ENCODE results near the gene ANGEL2.

ANGEL2 gene

DNA sequence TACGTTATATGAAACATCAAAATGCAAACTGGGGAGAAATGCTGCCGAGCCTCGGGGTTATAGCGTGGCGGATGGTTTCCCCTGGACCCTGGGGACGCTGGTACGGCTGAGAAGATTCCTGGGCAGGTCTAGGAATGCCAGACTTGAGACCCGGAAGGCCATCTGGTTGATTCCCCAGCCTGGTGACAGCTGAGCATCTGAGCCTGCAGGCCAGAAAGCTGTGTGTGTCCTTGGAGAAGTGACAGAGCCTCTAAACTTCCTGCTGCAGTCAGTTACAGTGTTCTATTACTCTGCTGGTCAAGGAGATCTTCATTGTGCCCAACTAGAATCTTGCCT is 63.1 kb downstream of the ANGEL2 start:
- no peak for DNase-seq
- H2BK15ac ChIP-seq (ENCODE audit: low read depth, poor library complexity, severe bottlenecking): no peak overlapping the region
- H2BK5ac ChIP-seq (ENCODE audit: low read depth, low read length, poor library complexity, severe bottlenecking): no peak overlapping the region
- no peak overlapping the region for H2BK12ac ChIP-seq (ENCODE audit: low read length in 2 of 2)
- H3K79me1 ChIP-seq (replicated peaks; ENCODE audit: low read length, poor library complexity, severe bottlenecking): no peaks in the 10 kb centered on the region
- H2AK5ac ChIP-seq (ENCODE audit: low read length, severe bottlenecking): no peak overlapping the region
- H3K18ac ChIP-seq (ENCODE audit: low read depth in 1 of 2, low read length in 2 of 2): no peak overlapping the region
- H3K14ac ChIP-seq (ENCODE audit: low read length in 2 of 2): no peak overlapping the region
- H3K4me1 ChIP-seq (ENCODE audit: control insufficient read depth, insufficient read depth, low read depth, low read length): peaks cover 14% of the 10 kb centered on the region
- H4K91ac ChIP-seq (ENCODE audit: low read length): no peak overlapping the region
- no peak overlapping the region for H2BK120ac ChIP-seq (ENCODE audit: low read depth, low read length)
- no peak overlapping the region for H3K27ac ChIP-seq (ENCODE audit: low read length, poor library complexity, severe bottlenecking)
- no peaks in the 10 kb centered on the region for H3K36me3 ChIP-seq (ENCODE audit: control insufficient read depth in 1 of 2, insufficient read depth in 2 of 2, low read depth in 1 of 2, low read length in 2 of 2)
- no peak overlapping the region for H4K8ac ChIP-seq (ENCODE audit: low read length)
- no peak overlapping the region for H3K4ac ChIP-seq (ENCODE audit: low read depth in 1 of 2, low read length in 2 of 2)
- no peak overlapping the region for H3K4me2 ChIP-seq (ENCODE audit: low read length, poor library complexity, severe bottlenecking)
- H3K9me3 ChIP-seq (ENCODE audit: control insufficient read depth, low read length): peaks cover 5% of the 10 kb centered on the region
- 71% methylated on average over 8 of the region's 8 CpGs for WGBS
- no peak overlapping the region for H3K23ac ChIP-seq (ENCODE audit: low read length in 2 of 2)
- peak overlapping the region in 1 of 2 experiments; percentile 13 for H3K4me3 ChIP-seq (ENCODE audit: insufficient read depth in 1 of 2, low read depth in 1 of 2, low read length in 2 of 2)
- peaks cover 0 to 80% of the 10 kb centered on the region in 2 experiments for H3K27me3 ChIP-seq (ENCODE audit: control insufficient read depth in 1 of 2, insufficient read depth in 1 of 2, low read length in 2 of 2)
- H3K9ac ChIP-seq (ENCODE audit: low read length): no peak overlapping the region
- H2AFZ ChIP-seq (ENCODE audit: low read depth, low read length): no peak overlapping the region

DNA sequence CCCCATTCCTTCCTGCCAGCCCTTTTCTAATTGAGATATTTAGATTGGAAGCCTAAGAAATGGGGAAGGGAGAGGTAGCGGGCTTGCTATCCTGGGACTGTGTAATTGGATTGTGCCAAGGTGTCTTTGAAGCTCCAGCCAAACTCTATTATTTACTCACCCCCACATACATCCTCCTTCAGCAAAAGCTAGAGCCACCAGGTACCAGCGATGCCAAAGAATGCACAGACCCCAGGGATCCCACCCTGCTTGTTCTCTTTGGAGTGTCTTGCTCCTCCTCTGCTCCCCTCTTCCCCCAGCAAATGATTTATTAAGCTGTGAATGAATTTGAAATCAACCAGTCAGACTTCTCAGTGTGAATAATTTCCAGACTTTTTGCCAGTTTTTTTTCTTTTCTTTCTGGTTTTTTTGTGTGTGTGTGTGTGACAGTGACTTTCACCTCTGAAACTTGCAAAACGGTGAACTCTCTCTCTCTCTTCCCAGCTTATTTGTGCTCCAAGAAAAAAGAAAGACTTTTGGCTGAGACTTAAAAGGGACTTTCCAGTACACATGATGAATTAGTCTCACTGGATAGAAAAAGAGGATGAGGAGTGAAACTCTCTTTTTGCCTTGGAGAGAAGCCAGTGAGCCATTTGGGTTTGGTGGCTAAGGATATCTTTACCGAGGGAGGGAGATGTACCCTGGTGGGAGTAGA is 63.6 kb downstream of the ANGEL2 start:
- Histone ChIP-seq H2BK5ac (ENCODE audit: low read depth, low read length, poor library complexity, severe bottlenecking) (no peak overlapping the region), H3K9me3 (ENCODE audit: control insufficient read depth, low read length) (peaks cover 5% of the 10 kb centered on the region), H3K18ac (ENCODE audit: low read depth in 1 of 2, low read length in 2 of 2) (no peak overlapping the region), H2BK15ac (ENCODE audit: low read depth, poor library complexity, severe bottlenecking) (no peak overlapping the region), H3K4ac (ENCODE audit: low read depth in 1 of 2, low read length in 2 of 2) (no peak overlapping the region), H2BK12ac (ENCODE audit: low read length in 2 of 2) (no peak overlapping the region), H3K4me1 (ENCODE audit: control insufficient read depth, insufficient read depth, low read depth, low read length) (peaks cover 13% of the 10 kb centered on the region), H3K79me1 (replicated peaks; ENCODE audit: low read length, poor library complexity, severe bottlenecking) (no peaks in the 10 kb centered on the region), H3K14ac (ENCODE audit: low read length in 2 of 2) (no peak overlapping the region), H4K8ac (ENCODE audit: low read length) (no peak overlapping the region), H3K23ac (ENCODE audit: low read length in 2 of 2) (no peak overlapping the region), H3K4me3 (ENCODE audit: insufficient read depth in 1 of 2, low read depth in 1 of 2, low read length in 2 of 2) (peak overlapping the region in 1 of 2 experiments; percentile 51), H3K9ac (ENCODE audit: low read length) (no peak overlapping the region), H3K36me3 (ENCODE audit: control insufficient read depth in 1 of 2, insufficient read depth in 2 of 2, low read depth in 1 of 2, low read length in 2 of 2) (no peaks in the 10 kb centered on the region), H2AFZ (ENCODE audit: low read depth, low read length) (no peak overlapping the region), H3K4me2 (ENCODE audit: low read length, poor library complexity, severe bottlenecking) (peak overlapping the region; percentile 97), H3K27ac (ENCODE audit: low read length, poor library complexity, severe bottlenecking) (no peak overlapping the region), H4K91ac (ENCODE audit: low read length) (no peak overlapping the region), H2BK120ac (ENCODE audit: low read depth, low read length) (no peak overlapping the region), H3K27me3 (ENCODE audit: control insufficient read depth in 1 of 2, insufficient read depth in 1 of 2, low read length in 2 of 2) (peaks cover 0 to 76% of the 10 kb centered on the region in 2 experiments), H2AK5ac (ENCODE audit: low read length, severe bottlenecking) (no peak overlapping the region)
- no peak for DNase-seq
- WGBS: 44% methylated on average over 2 of the region's 4 CpGs

DNA sequence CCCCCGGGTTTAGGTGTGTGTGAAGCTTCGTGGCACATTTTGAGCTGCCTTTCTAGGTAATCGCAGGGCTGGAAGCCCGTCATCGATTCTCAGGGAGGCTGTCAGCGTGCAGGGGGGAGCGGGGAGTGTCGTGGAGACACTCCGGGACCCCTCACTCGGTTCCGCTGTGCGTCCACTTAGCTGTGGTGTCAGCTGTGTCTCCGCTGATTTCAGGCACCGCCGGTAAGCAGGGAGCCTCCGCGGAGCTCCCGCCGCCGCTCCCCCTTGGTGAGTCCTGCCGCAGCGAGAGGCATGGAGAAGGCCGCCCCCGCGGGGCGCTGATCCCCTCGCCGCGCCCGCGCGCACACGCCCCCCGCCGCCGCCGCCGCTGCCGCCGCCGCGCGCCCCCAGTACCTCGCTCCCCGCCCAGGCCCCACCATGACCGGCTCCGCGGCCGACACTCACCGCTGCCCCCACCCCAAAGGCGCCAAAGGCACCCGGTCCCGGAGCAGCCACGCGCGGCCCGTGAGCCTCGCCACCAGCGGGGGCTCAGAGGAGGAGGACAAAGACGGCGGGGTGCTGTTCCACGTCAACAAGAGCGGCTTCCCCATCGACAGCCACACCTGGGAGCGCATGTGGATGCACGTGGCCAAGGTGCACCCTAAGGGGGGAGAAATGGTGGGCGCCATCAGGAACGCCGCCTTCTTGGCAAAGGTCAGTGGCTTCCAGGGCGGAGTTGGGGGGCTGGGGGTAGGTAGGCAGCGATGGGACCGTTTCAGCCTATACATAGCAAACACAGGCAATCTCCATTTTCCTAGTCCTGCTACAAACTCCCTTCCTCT is 64.3 kb downstream of the ANGEL2 start:
- no peaks in the 10 kb centered on the region for H3K36me3 ChIP-seq (ENCODE audit: control insufficient read depth in 1 of 2, insufficient read depth in 2 of 2, low read depth in 1 of 2, low read length in 2 of 2)
- H3K9ac ChIP-seq (ENCODE audit: low read length): peak overlapping the region; percentile 18
- no peaks in the 10 kb centered on the region for H3K79me1 ChIP-seq (replicated peaks; ENCODE audit: low read length, poor library complexity, severe bottlenecking)
- H3K4me3 ChIP-seq (ENCODE audit: insufficient read depth in 1 of 2, low read depth in 1 of 2, low read length in 2 of 2): peak overlapping the region; percentile 58 to 76
- peaks cover 0 to 76% of the 10 kb centered on the region in 2 experiments for H3K27me3 ChIP-seq (ENCODE audit: control insufficient read depth in 1 of 2, insufficient read depth in 1 of 2, low read length in 2 of 2)
- H2BK5ac ChIP-seq (ENCODE audit: low read depth, low read length, poor library complexity, severe bottlenecking): no peak overlapping the region
- H3K4me2 ChIP-seq (ENCODE audit: low read length, poor library complexity, severe bottlenecking): peak overlapping the region; percentile 97
- no peak overlapping the region for H2AK5ac ChIP-seq (ENCODE audit: low read length, severe bottlenecking)
- 2% methylated on average over 44 of the region's 72 CpGs for WGBS
- no peak overlapping the region for H2BK120ac ChIP-seq (ENCODE audit: low read depth, low read length)
- H2AFZ ChIP-seq (ENCODE audit: low read depth, low read length): peak overlapping the region; percentile 30
- peaks cover 5% of the 10 kb centered on the region for H3K9me3 ChIP-seq (ENCODE audit: control insufficient read depth, low read length)
- no peak overlapping the region for H3K4ac ChIP-seq (ENCODE audit: low read depth in 1 of 2, low read length in 2 of 2)
- H3K27ac ChIP-seq (ENCODE audit: low read length, poor library complexity, severe bottlenecking): no peak overlapping the region
- peak overlapping the region in 1 of 2 experiments; percentile 1 for H3K18ac ChIP-seq (ENCODE audit: low read depth in 1 of 2, low read length in 2 of 2)
- no peak overlapping the region for H3K14ac ChIP-seq (ENCODE audit: low read length in 2 of 2)
- no peak overlapping the region for H3K23ac ChIP-seq (ENCODE audit: low read length in 2 of 2)
- peak overlapping the region; percentile 24 for H4K8ac ChIP-seq (ENCODE audit: low read length)
- H2BK12ac ChIP-seq (ENCODE audit: low read length in 2 of 2): peak overlapping the region in 1 of 2 experiments; percentile 61
- H4K91ac ChIP-seq (ENCODE audit: low read length): no peak overlapping the region
- no peak overlapping the region for H2BK15ac ChIP-seq (ENCODE audit: low read depth, poor library complexity, severe bottlenecking)
- peaks cover 13% of the 10 kb centered on the region for H3K4me1 ChIP-seq (ENCODE audit: control insufficient read depth, insufficient read depth, low read depth, low read length)
- DNase-seq: peak; percentile 18
